HepG2 (cell line): ENCODE results near the gene PSMB9. TPM values are rescaled to one million over a fixed set of nuclear protein-coding genes. Genes with fewer than 3 reads are reported as not detected.

Source experiments
- AKAP8 ChIP-seq: sonication (generic); formaldehyde crosslinking; IDR thresholded peaks from 2 replicates; pipeline ENCODE4 v1.5.1; 2020; ENCODE audit warnings: mild to moderate bottlenecking, missing genetic modification reagents
- CBX5 ChIP-seq: sonication (generic); formaldehyde crosslinking; IDR thresholded peaks from 2 replicates; pipeline ENCODE4 v1.4.0; 2020; ENCODE audit warnings: missing genetic modification reagents, borderline replicate concordance
- GABPA ChIP-seq, 2 experiments: IDR thresholded peaks; 2 replicates each; pipeline ENCODE4 v1.6.1; 2011 to 2016; ENCODE audit warnings: low read depth in 2 of 2, low read length in 1 of 2, missing biosample characterization in 1 of 2, missing genetic modification characterization in 1 of 2
- GMEB1 ChIP-seq: sonication (generic); formaldehyde crosslinking; IDR thresholded peaks from 2 replicates; pipeline ENCODE4 v1.5.1; 2020; ENCODE audit warnings: missing genetic modification reagents, mild to moderate bottlenecking, borderline replicate concordance
- NFKB2 ChIP-seq: sonication (generic); formaldehyde crosslinking; IDR thresholded peaks from 2 replicates; pipeline ENCODE4 v1.4.0; 2020; ENCODE audit warnings: missing genetic modification reagents, borderline replicate concordance
- PRMT3 ChIP-seq: sonication (generic); formaldehyde crosslinking; IDR thresholded peaks from 2 replicates; pipeline ENCODE4 v1.8.1; 2022; ENCODE audit warnings: low read depth, mild to moderate bottlenecking, moderate library complexity, missing genetic modification reagents, borderline replicate concordance
- SIX1 ChIP-seq: sonication (generic); formaldehyde crosslinking; IDR thresholded peaks from 2 replicates; pipeline ENCODE4 v1.4.0; 2020; ENCODE audit warnings: missing genetic modification reagents, borderline replicate concordance
- SOX13 ChIP-seq, 3 experiments: fragments of 450-650 bp in 1 of 3; sonication (generic) in 1 of 3; formaldehyde crosslinking in 1 of 3; IDR thresholded peaks in 2 of 3; conservative IDR thresholded peaks in 1 of 3; 2 replicates each; pipeline versions ENCODE4 v1.5.0 to v1.6.1; 2016 to 2020; ENCODE audit warnings: antibody characterized with exemption in 1 of 3, mild to moderate bottlenecking in 1 of 3, missing compliant biosample characterization in 1 of 3, missing genetic modification reagents in 1 of 3, moderate library complexity in 1 of 3
- TAF1 ChIP-seq: sonication (generic); formaldehyde crosslinking; IDR thresholded peaks from 2 replicates; pipeline ENCODE4 v1.4.0; 2020; ENCODE audit warnings: missing genetic modification reagents
- TARDBP ChIP-seq: sonication (generic); formaldehyde crosslinking; IDR thresholded peaks from 2 replicates; pipeline ENCODE4 v1.8.0; 2022; ENCODE audit warnings: mild to moderate bottlenecking, missing genetic modification reagents
- ZHX1 ChIP-seq: sonication (generic); formaldehyde crosslinking; IDR thresholded peaks from 2 replicates; pipeline ENCODE4 v1.8.1; 2022; ENCODE audit warnings: low read depth, mild to moderate bottlenecking, missing genetic modification reagents
- ZNF20 ChIP-seq: sonication (generic); formaldehyde crosslinking; IDR thresholded peaks from 2 replicates; pipeline ENCODE4 v1.4.0; 2020; ENCODE audit warnings: mild to moderate bottlenecking, moderate library complexity, missing genetic modification reagents
- ZNF263 ChIP-seq: sonication (generic); formaldehyde crosslinking; IDR thresholded peaks from 2 replicates; pipeline ENCODE4 v1.4.0; 2020; ENCODE audit warnings: missing genetic modification reagents
- ZNF329 ChIP-seq: sonication (generic); formaldehyde crosslinking; IDR thresholded peaks from 2 replicates; pipeline ENCODE4 v1.9.0; 2021; ENCODE audit warnings: low read depth, mild to moderate bottlenecking, missing genetic modification reagents
- ZNF501 ChIP-seq: sonication (generic); formaldehyde crosslinking; IDR thresholded peaks from 2 replicates; pipeline ENCODE4 v1.5.1; 2020; ENCODE audit warnings: mild to moderate bottlenecking, moderate library complexity, missing genetic modification reagents
- ZNF746 ChIP-seq: sonication (generic); formaldehyde crosslinking; IDR thresholded peaks from 2 replicates; pipeline ENCODE4 v1.8.0; 2022; ENCODE audit warnings: mild to moderate bottlenecking, missing genetic modification reagents
- ZNF883 ChIP-seq: sonication (generic); formaldehyde crosslinking; IDR thresholded peaks from 2 replicates; pipeline ENCODE4 v1.5.1; 2020; ENCODE audit warnings: mild to moderate bottlenecking, missing genetic modification reagents; ENCODE audit errors: not compliant biosample characterization
- polyA plus RNA-seq, 8 experiments: library from polyadenylated mRNA; depleted of rRNA in 3 of 8; stranded (reverse) in 7 of 8; unstranded in 1 of 8; fragments of >200 nt; fragmentation: Illumina TruSeq in 4 of 8; extraction: Trizol in 4 of 8; gene quantifications; 2 replicates each; pipeline versions ENCODE4 v1.2.1 to v1.2.3, GENCODE V29; 2011 to 2016; ENCODE audit warnings: low read depth in 4 of 8, missing spikeins in 1 of 8, mixed read lengths in 1 of 8; ENCODE audit not compliant: insufficient read depth in 1 of 8
- total RNA-seq, 5 experiments: library from RNA; depleted of rRNA; stranded (reverse); fragments of >200 nt; fragmentation: Illumina TruSeq; extraction: Trizol; gene quantifications; 2 replicates each; pipeline ENCODE4 v1.2.3, GENCODE V29; 2016; ENCODE audit warnings: low read depth in 1 of 5
- TF ChIP-seq, protein P1 (sequence below), 2 experiments: sonication (generic) in 1 of 2; formaldehyde crosslinking in 1 of 2; IDR thresholded peaks; 2 replicates each; pipeline versions ENCODE4 v1.4.0 to v1.6.1; 2016 to 2020; ENCODE audit warnings: borderline replicate concordance in 1 of 2, low read depth in 1 of 2, mild to moderate bottlenecking in 1 of 2, missing genetic modification reagents in 1 of 2

Gene PSMB9
- total and polyA plus RNA-seq, 2 of the 13 experiments (the other 11 are each of a cell fraction or from before 2014, with no cell fraction given) = 15.6 to 16.0 TPM

GRCh38 chr6:32838114-32838958 lies 15.7 kb upstream of the PSMB9 start, which contains the start of gene TAP2 (continued):
- TF ChIP-seq AKAP8 (CRISPR knock-in tag) (no peak), PRMT3 (CRISPR knock-in tag) (no peak), GABPA (IDR thresholded peaks at IDR 0.05; ENCODE audit: low read depth, low read length) (no peak), GABPA (CRISPR knock-in tag; IDR thresholded peaks at IDR 0.05; ENCODE audit: low read depth) (peak; percentile 62), ZNF263 (CRISPR knock-in tag) (peak; percentile 76), SOX13 (IDR thresholded peaks at IDR 0.05) (no peak), SOX13 (CRISPR knock-in tag; conservative IDR thresholded peaks at IDR 0.05 in 1 of 2, IDR thresholded peaks at IDR 0.05 in 1 of 2) (peak in 1 of 2 experiments; percentile 20; a peak in 1 of 4 replicates), ZNF501 (CRISPR knock-in tag) (peak; percentile 67), ZNF329 (CRISPR knock-in tag) (0 out of 2 replicates have a peak, but pooled peaks have one; percentile 45), ZHX1 (CRISPR knock-in tag) (no peak), SIX1 (CRISPR knock-in tag) (peak; percentile 71), NFKB2 (CRISPR knock-in tag) (peak; percentile 77; the same call in 1 of the 2 replicates), CBX5 (CRISPR knock-in tag) (peak; percentile 84; the same call in 1 of the 2 replicates), ZNF746 (peak; percentile 24; the same call in 1 of the 2 replicates), GMEB1 (CRISPR knock-in tag) (peak; percentile 73; the same call in 1 of the 2 replicates), ZNF883 (CRISPR knock-in tag) (peak; percentile 21), ZNF20 (CRISPR knock-in tag) (no peak), TAF1 (CRISPR knock-in tag) (peak; percentile 40), TARDBP (peak; percentile 84)
- TF ChIP-seq, protein P1, sequence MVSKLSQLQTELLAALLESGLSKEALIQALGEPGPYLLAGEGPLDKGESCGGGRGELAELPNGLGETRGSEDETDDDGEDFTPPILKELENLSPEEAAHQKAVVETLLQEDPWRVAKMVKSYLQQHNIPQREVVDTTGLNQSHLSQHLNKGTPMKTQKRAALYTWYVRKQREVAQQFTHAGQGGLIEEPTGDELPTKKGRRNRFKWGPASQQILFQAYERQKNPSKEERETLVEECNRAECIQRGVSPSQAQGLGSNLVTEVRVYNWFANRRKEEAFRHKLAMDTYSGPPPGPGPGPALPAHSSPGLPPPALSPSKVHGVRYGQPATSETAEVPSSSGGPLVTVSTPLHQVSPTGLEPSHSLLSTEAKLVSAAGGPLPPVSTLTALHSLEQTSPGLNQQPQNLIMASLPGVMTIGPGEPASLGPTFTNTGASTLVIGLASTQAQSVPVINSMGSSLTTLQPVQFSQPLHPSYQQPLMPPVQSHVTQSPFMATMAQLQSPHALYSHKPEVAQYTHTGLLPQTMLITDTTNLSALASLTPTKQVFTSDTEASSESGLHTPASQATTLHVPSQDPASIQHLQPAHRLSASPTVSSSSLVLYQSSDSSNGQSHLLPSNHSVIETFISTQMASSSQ (IDR thresholded peaks at IDR 0.05; ENCODE audit: low read depth) = no peak
- TF ChIP-seq, protein P1 (CRISPR knock-in tag; IDR thresholded peaks at IDR 0.05; ENCODE audit: borderline replicate concordance) = peak; percentile 42; the same call in 1 of the 2 replicates
